Measurements from ENCODE around the gene VRK3.

DNA sequence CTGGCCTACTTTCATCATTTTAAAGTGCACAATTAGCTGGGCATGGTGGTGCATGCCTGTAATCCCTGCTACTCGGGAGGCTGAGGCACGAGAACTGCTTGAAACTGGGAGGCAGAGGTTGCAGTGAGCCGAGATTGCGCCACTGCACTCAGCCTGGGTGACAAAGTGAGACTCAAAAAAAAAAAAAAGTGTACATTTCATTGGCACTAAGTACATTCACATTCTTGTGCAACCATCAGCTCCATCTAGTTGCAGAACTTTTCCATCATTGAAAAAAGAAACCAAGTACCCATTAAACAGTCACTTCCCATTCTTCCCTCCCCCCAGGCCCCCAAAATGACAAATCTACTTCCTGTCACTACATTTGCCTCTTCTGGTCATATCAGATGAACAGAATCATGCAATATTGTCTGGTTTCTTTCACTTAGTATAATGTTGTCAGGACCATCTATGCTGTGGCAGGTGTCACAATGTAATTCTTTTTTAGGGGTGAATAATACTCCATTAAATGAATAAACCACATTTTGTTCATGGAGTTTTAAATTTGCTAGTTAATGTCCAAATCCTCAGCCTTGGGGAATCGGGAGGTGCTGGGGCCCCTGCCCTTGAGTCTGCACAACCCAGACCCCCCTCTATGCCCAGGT lies 56.8 kb downstream of the VRK3 start:
- TF ChIP-seq GATA2 (IDR thresholded peaks at IDR 0.05; ENCODE audit: low read depth, low read length) (no peak), GATA3 (IDR thresholded peaks at IDR 0.05; ENCODE audit: low read depth, low read length) (no peak)
